ENCODE measurements around the gene L3MBTL4.

DNA sequence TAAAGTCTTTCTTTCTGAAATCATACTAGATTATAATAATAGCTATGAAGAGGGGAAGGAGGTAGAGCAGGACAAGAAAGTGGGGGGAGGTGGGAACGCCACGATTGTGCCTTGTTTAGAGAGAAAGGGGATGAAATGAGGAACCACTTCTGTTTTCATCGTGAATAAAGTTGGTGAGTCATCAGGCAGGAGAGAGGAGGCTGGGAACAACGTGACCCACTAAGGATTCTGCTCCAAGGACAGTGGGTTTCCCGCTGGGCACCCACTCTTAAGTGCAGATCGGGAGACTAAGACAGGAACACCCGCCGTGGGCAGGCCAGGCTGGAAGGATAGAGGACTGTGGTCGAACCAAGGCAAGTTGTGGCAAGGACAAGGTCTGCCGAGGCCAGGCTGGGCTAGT is 158.2 kb downstream of the L3MBTL4 start:
- TF ChIP-seq AFF4 (CRISPR knock-in tag; IDR thresholded peaks at IDR 0.05) = no peak
- TF ChIP-seq, protein P1, sequence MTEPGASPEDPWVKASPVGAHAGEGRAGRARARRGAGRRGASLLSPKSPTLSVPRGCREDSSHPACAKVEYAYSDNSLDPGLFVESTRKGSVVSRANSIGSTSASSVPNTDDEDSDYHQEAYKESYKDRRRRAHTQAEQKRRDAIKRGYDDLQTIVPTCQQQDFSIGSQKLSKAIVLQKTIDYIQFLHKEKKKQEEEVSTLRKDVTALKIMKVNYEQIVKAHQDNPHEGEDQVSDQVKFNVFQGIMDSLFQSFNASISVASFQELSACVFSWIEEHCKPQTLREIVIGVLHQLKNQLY (CRISPR knock-in tag; conservative IDR thresholded peaks at IDR 0.05) = no peak
- TF ChIP-seq KDM1A (IDR thresholded peaks at IDR 0.05) = no peak
- no peak for TF ChIP-seq HOXB6 (CRISPR knock-in tag; IDR thresholded peaks at IDR 0.05; ENCODE audit: borderline replicate concordance)
- TF ChIP-seq ASH1L (IDR thresholded peaks at IDR 0.05; ENCODE audit: borderline replicate concordance, low read depth, partially characterized antibody) = no peak
- no peak for TF ChIP-seq LARP7 (IDR thresholded peaks at IDR 0.05)
- TF ChIP-seq EZH2 (IDR thresholded peaks at IDR 0.05; ENCODE audit: borderline replicate concordance, low read depth, low read length) = no peak
- no peak for TF ChIP-seq POLR2AphosphoS5 (IDR thresholded peaks at IDR 0.05; ENCODE audit: control insufficient read depth, insufficient read depth, low read depth, low read length)
- no peak for TF ChIP-seq ZNF408 (CRISPR knock-in tag; IDR thresholded peaks at IDR 0.05; ENCODE audit: low read depth)
- TF ChIP-seq MYNN (IDR thresholded peaks at IDR 0.05) = no peak
- no peak for TF ChIP-seq MYNN (CRISPR knock-in tag; IDR thresholded peaks at IDR 0.05)
- TF ChIP-seq TEAD4 (IDR thresholded peaks at IDR 0.05; ENCODE audit: low read length) = no peak
- no peak for TF ChIP-seq TEAD4 (CRISPR knock-in tag; IDR thresholded peaks at IDR 0.05; ENCODE audit: borderline replicate concordance)

Data from K562 (cell line).